GM23338 (cell line): Measurements from ENCODE around the gene ATXN7. TPM values are rescaled to one million over a fixed set of nuclear protein-coding genes. Genes with fewer than 3 reads are reported as not detected.

ENCODE experiments used
- ATAC-seq: fragments of 200-7000 bp; cut with Tn5 transposase; 3 replicates; pipeline ENCODE4 v1.9.1; 2020
- DNase-seq: peaks from one replicate; pipeline ENCODE4 v3.0.0-alpha.2; 2015; ENCODE audit warnings: low spot score
- H2AFZ ChIP-seq: fragments of 200-600 bp; sonication (generic); 2 replicates; pipeline ENCODE4 v1.8.0; 2016; ENCODE audit warnings: antibody characterized with exemption, mild to moderate bottlenecking, moderate library complexity
- H3F3A ChIP-seq: fragments of 200-600 bp; sonication (generic); replicated peaks from 2 replicates; pipeline ENCODE4 v1.8.0; 2017; ENCODE audit warnings: antibody characterized with exemption, mixed run types, low read depth
- H3K27ac ChIP-seq: fragments of 200-600 bp; sonication (generic); 2 replicates; pipeline ENCODE4 v1.6.1; 2016; ENCODE audit warnings: low read depth
- H3K27me3 ChIP-seq: fragments of 200-600 bp; sonication (generic); 2 replicates; pipeline ENCODE4 v1.8.0; 2016; ENCODE audit warnings: mild to moderate bottlenecking, mixed run types, moderate library complexity; ENCODE audit not compliant: insufficient read depth
- H3K36me3 ChIP-seq: fragments of 200-600 bp; sonication (generic); 2 replicates; pipeline ENCODE4 v1.8.0; 2016; ENCODE audit warnings: mild to moderate bottlenecking; ENCODE audit not compliant: insufficient read depth
- H3K4me1 ChIP-seq: fragments of 200-600 bp; sonication (generic); 2 replicates; pipeline ENCODE4 v1.8.0; 2016; ENCODE audit warnings: mild to moderate bottlenecking, moderate library complexity; ENCODE audit not compliant: insufficient read depth
- H3K4me2 ChIP-seq: fragments of 200-600 bp; sonication (generic); 2 replicates; pipeline ENCODE4 v1.7.1; 2017; ENCODE audit warnings: mixed run types
- H3K4me3 ChIP-seq: fragments of 200-600 bp; sonication (generic); 2 replicates; pipeline ENCODE4 v1.6.1; 2016; ENCODE audit warnings: mixed run types
- H3K79me2 ChIP-seq: fragments of 200-600 bp; sonication (generic); replicated peaks from 2 replicates; pipeline ENCODE4 v1.8.0; 2017; ENCODE audit warnings: mild to moderate bottlenecking; ENCODE audit not compliant: insufficient read depth
- H3K9me2 ChIP-seq: fragments of 200-600 bp; sonication (generic); 2 replicates; pipeline ENCODE4 v1.8.0; 2017; ENCODE audit not compliant: insufficient read depth
- H4K20me1 ChIP-seq: fragments of 200-600 bp; sonication (generic); replicated peaks from 2 replicates; pipeline ENCODE4 v1.8.0; 2017; ENCODE audit warnings: mild to moderate bottlenecking; ENCODE audit not compliant: insufficient read depth
- H3K27ac Mint-ChIP-seq: 2 replicates; pipeline ENCODE4 v1.8.0; 2020; ENCODE audit warnings: inconsistent platforms, mild to moderate bottlenecking, moderate library complexity, mixed read lengths
- H3K27me3 Mint-ChIP-seq: 3 replicates; pipeline ENCODE4 v1.8.0; 2022; ENCODE audit warnings: low read depth, mild to moderate bottlenecking, moderate library complexity, mixed read lengths, inconsistent platforms; ENCODE audit not compliant: insufficient read depth, poor library complexity
- H3K36me3 Mint-ChIP-seq: 3 replicates; pipeline ENCODE4 v1.8.0; 2021; ENCODE audit warnings: low read depth, mild to moderate bottlenecking, inconsistent platforms, moderate library complexity, mixed read lengths
- H3K4me1 Mint-ChIP-seq: 3 replicates; pipeline ENCODE4 v1.8.0; 2020; ENCODE audit warnings: mild to moderate bottlenecking, inconsistent platforms, mixed read lengths
- H3K4me3 Mint-ChIP-seq: 3 replicates; pipeline ENCODE4 v1.8.0; 2021; ENCODE audit warnings: moderate library complexity, mild to moderate bottlenecking, inconsistent platforms, mixed read lengths
- H3K9me3 Mint-ChIP-seq: 3 replicates; pipeline ENCODE4 v1.8.0; 2020; ENCODE audit warnings: moderate library complexity, mild to moderate bottlenecking, inconsistent platforms, mixed read lengths
- EZH2 ChIP-seq: fragments of 200-600 bp; sonication (generic); IDR thresholded peaks from one replicate; pipeline ENCODE4 v1.8.0; 2017; ENCODE audit warnings: antibody characterized with exemption, mild to moderate bottlenecking, low read depth; ENCODE audit not compliant: unreplicated experiment
- JUNB ChIP-seq: IDR thresholded peaks from one replicate; pipeline ENCODE4 v1.6.1; 2016; ENCODE audit warnings: antibody characterized with exemption; ENCODE audit not compliant: unreplicated experiment
- ZNF462 ChIP-seq: fragments of 250-450 bp; sonication (Bioruptor Pico); IDR thresholded peaks from 2 replicates; pipeline ENCODE4 v1.5.0; 2020; ENCODE audit warnings: mild to moderate bottlenecking, moderate library complexity
- polyA plus RNA-seq: library from polyadenylated mRNA; unstranded; fragments of >200 nt; fragmentation: Nextera tagmentation; extraction: Ambion mirVana; gene quantifications from 2 replicates; pipeline ENCODE4 v1.2.1, GENCODE V29; 2016
- total RNA-seq: library from RNA; depleted of rRNA; stranded (reverse); fragments of >200 nt; shearing (Covaris generic); gene quantifications from 2 replicates; pipeline ENCODE4 v1.2.3, GENCODE V29; 2014
- TF ChIP-seq, protein P1 (sequence below), 2 experiments: fragments of 200-600 bp in 1 of 2; sonication (generic) in 1 of 2; conservative IDR thresholded peaks; 2 replicates each; pipeline versions ENCODE4 v1.5.1 to v1.6.1; 2016 to 2017; ENCODE audit warnings: antibody characterized with exemption in 2 of 2, low read depth in 2 of 2, mild to moderate bottlenecking in 2 of 2, moderate library complexity in 1 of 2

The ATXN7 gene
- total and polyA plus RNA-seq, 2 experiments from 2014 or later, result 4.0 to 17.2 TPM

GRCh38 chr3:63876260-63876659, 12.6 kb downstream of the ATXN7 start:
- Histone ChIP-seq H4K20me1 (no peaks in the 10 kb centered on the region; the same call in 1 of the 2 replicates), H3K4me3 (no peak overlapping the region), H3F3A (no peaks in the 10 kb centered on the region), H3K27me3 (no peaks in the 10 kb centered on the region), H3K9me2 (no peaks in the 10 kb centered on the region), H3K4me2 (no peak overlapping the region), H3K4me1 (peaks cover 21% of the 10 kb centered on the region), H3K27ac (no peak overlapping the region), H3K36me3 (no peaks in the 10 kb centered on the region), H3K79me2 (peaks cover 91% of the 10 kb centered on the region), H2AFZ (no peak overlapping the region)
- Mint-ChIP-seq H3K4me1 (peaks cover 40% of the 10 kb centered on the region), H3K36me3 (no peaks in the 10 kb centered on the region), H3K27ac (no peak overlapping the region; the same call in 1 of the 2 replicates), H3K9me3 (no peaks in the 10 kb centered on the region), H3K4me3 (no peak overlapping the region), H3K27me3 (no peaks in the 10 kb centered on the region)
- ATAC-seq (no peak), DNase-seq (no peak)
- TF ChIP-seq ZNF462 (CRISPR knock-in tag), result no peak
- TF ChIP-seq EZH2, result no peak
- TF ChIP-seq, protein P1, sequence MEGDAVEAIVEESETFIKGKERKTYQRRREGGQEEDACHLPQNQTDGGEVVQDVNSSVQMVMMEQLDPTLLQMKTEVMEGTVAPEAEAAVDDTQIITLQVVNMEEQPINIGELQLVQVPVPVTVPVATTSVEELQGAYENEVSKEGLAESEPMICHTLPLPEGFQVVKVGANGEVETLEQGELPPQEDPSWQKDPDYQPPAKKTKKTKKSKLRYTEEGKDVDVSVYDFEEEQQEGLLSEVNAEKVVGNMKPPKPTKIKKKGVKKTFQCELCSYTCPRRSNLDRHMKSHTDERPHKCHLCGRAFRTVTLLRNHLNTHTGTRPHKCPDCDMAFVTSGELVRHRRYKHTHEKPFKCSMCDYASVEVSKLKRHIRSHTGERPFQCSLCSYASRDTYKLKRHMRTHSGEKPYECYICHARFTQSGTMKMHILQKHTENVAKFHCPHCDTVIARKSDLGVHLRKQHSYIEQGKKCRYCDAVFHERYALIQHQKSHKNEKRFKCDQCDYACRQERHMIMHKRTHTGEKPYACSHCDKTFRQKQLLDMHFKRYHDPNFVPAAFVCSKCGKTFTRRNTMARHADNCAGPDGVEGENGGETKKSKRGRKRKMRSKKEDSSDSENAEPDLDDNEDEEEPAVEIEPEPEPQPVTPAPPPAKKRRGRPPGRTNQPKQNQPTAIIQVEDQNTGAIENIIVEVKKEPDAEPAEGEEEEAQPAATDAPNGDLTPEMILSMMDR (conservative IDR thresholded peaks at IDR 0.05; ENCODE audit: low read depth in 2 of 2), result no peak
- TF ChIP-seq JUNB, result no peak
